Lower leg skin (tissue), 4 donors: ENCODE measurements around the gene GHRHR. TPM values are rescaled to one million over a fixed set of nuclear protein-coding genes. Genes with fewer than 3 reads are reported as not detected.

Source experiments
- DNase-seq, 2 donors: peaks; one replicate each; pipeline ENCODE4 v3.0.0-alpha.2; 2019; ENCODE audit warnings: low spot score in 2 of 2
- H3K4me3 ChIP-seq: fragments of 200-600 bp; sonication (generic); 2 replicates; pipeline ENCODE4 v1.5.1; 2017; ENCODE audit warnings: mild to moderate bottlenecking, low read depth; ENCODE audit not compliant: poor library complexity, severe bottlenecking
- CTCF ChIP-seq, 3 donors: fragments of 450-650 bp; IDR thresholded peaks; one replicate each; pipeline ENCODE4 v1.5.1; 2016; ENCODE audit warnings: antibody characterized with exemption in 3 of 3, mild to moderate bottlenecking in 3 of 3, moderate library complexity in 2 of 3
- POLR2A ChIP-seq, 2 donors: fragments of 450-650 bp; IDR thresholded peaks; one replicate each; pipeline ENCODE4 v1.6.1; 2016 to 2017; ENCODE audit warnings: antibody characterized with exemption in 2 of 2, mild to moderate bottlenecking in 1 of 2, moderate library complexity in 1 of 2
- WGBS, 2 donors: methylation state at CpG; one replicate each; pipeline ENCODE4 v1.1.5; 2018; 5-methylcytosine and 5-hydroxymethylcytosine counted together
- intact Hi-C: fragments of 100-400 bp; cut with DNase I; formaldehyde crosslinking; loops from one replicate; pipeline ENCODE4 v1.15.0; 2023; ENCODE audit warnings: low total_unique reads
- total RNA-seq, 4 donors: library from RNA; depleted of rRNA; stranded (reverse); fragments of >200 nt; gene quantifications; one replicate each; pipeline ENCODE4 v1.1.0, GENCODE V29; 2016

Gene GHRHR
- total RNA-seq, 4 donors from 2014 or later = not detected

- intact Hi-C loops = no loop called here
- DNase-seq = no peak
- H3K4me3 ChIP-seq = no peak overlapping the region
- WGBS, 2 donors = 71 to 79% methylated on average over 2 of the region's 2 CpGs
- no peak for TF ChIP-seq CTCF (IDR thresholded peaks at IDR 0.05)
- TF ChIP-seq POLR2A (IDR thresholded peaks at IDR 0.05) = no peak
Observed at GRCh38 chr7:30925117-30925516, 38.6 kb upstream of the GHRHR start.

DNA sequence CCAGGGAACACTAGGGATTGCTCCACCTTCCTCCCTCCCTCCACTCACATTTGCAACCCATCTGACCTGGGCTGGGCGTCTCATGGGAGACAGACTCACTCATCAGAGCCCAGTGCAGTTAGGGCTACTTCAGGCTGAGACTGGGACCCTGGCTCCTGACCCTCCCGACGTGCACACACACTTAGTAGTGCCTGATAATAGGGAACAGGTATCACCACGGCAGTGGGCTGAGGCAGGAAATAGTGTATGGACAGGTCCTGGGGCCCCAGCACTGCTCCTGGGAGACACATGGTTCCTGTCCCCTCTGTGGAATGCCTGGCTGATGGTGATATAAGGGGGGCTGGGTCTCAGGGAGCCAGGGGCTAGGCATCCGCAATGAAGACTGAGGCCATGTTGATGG lies 37.8 kb upstream of the GHRHR start:
- no peak for TF ChIP-seq POLR2A (IDR thresholded peaks at IDR 0.05)
- no peak for TF ChIP-seq CTCF (IDR thresholded peaks at IDR 0.05)
- DNase-seq = peak in 1 of 2 donors; percentile 59
- intact Hi-C loops = no loop called here
- H3K4me3 ChIP-seq = no peak overlapping the region
- 87 to 91% methylated on average over 5 of the region's 5 CpGs for WGBS, 2 donors

DNA sequence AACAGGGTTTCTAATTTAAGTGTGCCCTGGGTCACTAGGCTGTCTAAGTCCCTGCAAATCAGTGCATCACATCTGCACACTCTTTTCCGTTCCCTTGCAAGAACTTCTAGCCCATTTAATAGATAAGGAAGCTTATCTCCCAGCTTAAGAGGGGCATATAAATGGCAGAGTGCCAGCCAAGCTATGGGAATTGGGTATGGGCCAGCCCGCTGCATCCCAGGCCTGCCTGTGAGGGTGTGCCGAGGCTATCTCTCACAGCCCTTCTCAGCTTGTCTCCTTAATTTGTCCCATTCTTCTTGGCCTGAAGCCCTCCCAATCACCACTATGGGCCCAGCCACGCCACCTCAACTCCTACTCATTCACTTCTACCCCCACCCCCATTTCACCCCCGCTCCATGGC lies 37.4 kb upstream of the GHRHR start:
- intact Hi-C loops = no loop called here
- DNase-seq = peak in 1 of 2 donors; percentile 11
- 84 to 91% methylated on average over 5 of the region's 5 CpGs for WGBS, 2 donors

DNA sequence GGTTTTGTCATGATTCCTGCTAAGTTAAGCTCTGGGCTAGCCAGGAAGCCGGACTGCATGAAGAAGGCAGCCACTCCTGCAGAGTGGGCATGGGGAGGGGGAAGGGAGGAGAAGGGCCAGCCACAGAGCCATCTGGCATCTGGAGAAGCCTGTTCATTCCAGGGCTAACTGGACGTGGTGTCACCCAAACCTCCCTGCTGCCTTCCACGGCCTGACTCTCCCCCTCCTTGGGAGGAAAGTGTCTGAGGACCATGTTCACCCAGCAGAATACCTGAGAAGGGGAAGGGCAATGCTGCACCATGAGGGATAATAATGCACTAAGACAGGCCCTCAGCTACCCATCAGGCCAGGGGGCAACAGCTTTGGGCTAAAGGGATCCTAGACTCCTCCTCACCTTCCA lies 36.7 kb upstream of the GHRHR start:
- TF ChIP-seq POLR2A (IDR thresholded peaks at IDR 0.05) (no peak), CTCF (IDR thresholded peaks at IDR 0.05) (no peak)
- 90 to 92% methylated on average over 3 of the region's 3 CpGs for WGBS, 2 donors
- intact Hi-C loops = no loop called here
- DNase-seq = peak in 1 of 2 donors; percentile 71
- H3K4me3 ChIP-seq = no peak overlapping the region

More for the DNA sequence above, 37.4 kb upstream of the GHRHR start:
- H3K4me3 ChIP-seq = no peak overlapping the region
- no peak for TF ChIP-seq POLR2A (IDR thresholded peaks at IDR 0.05)
- no peak for TF ChIP-seq CTCF (IDR thresholded peaks at IDR 0.05)

DNA sequence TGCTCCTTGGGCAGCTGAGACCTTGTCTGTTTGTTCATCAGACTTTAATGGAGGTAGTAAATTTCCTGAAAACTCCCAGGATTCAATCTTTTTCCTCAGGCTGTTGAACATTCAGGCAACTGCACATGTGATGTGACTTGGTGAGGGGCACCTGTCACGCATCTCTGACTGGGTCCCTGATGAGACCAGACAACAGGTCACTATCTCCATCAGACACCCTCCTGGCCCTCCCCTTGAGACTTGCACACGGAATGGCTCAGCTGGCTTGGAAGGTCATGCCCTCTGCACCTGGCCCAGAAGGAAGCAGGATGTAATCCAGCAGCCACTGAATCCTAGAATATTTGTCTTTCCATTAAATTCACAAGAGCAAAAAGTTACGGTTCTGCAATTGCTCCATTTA lies 36.2 kb upstream of the GHRHR start:
- intact Hi-C loops = no loop called here
- H3K4me3 ChIP-seq = no peak overlapping the region
- DNase-seq = peak in 1 of 2 donors; percentile 72
- TF ChIP-seq CTCF (IDR thresholded peaks at IDR 0.05) = no peak
- TF ChIP-seq POLR2A (IDR thresholded peaks at IDR 0.05) = no peak
- WGBS, 2 donors = 79 to 85% methylated on average over 3 of the region's 3 CpGs

- intact Hi-C loops = no loop called here
- H3K4me3 ChIP-seq = no peak overlapping the region
- TF ChIP-seq POLR2A (IDR thresholded peaks at IDR 0.05) = no peak
- no peak for TF ChIP-seq CTCF (IDR thresholded peaks at IDR 0.05)
- 95% methylated on average over 13 of the region's 13 CpGs for WGBS, 2 donors
- DNase-seq = peak in 1 of 2 donors; percentile 69
Observed at GRCh38 chr7:30928254-30928872, 35.4 kb upstream of the GHRHR start.
